ENCODE results near the gene SEMA4A.
A peak's percentile ranks its signal among the peaks of the same experiment; 100 is the strongest.
"Not testable (repeated sequence)": the region's sequence is repeated elsewhere in the genome, so short reads cannot be mapped to it uniquely, and the experiment has no call there.

Gene SEMA4A

DNA sequence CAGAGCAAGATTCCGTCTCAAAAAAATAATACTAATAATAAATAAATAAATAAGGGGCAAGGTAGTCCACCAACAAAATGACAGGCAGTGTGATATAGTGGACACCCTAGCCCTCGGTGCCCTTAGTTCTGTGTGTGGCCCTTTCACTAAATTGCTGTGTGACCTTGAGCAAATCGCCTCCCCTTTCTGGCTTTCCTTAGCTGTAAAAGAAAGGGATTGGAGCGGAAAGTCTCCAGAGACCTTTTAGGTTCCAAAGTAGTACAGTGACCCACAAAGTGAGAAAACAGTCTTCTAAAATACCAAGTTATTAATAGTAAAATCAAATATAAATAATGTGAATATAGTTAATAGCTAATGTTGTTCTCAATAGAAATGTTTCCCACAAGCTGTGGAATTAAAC, 31.3 kb upstream of the SEMA4A start:
- no peak overlapping the region for H3K27ac ChIP-seq
- TF ChIP-seq, protein P1, sequence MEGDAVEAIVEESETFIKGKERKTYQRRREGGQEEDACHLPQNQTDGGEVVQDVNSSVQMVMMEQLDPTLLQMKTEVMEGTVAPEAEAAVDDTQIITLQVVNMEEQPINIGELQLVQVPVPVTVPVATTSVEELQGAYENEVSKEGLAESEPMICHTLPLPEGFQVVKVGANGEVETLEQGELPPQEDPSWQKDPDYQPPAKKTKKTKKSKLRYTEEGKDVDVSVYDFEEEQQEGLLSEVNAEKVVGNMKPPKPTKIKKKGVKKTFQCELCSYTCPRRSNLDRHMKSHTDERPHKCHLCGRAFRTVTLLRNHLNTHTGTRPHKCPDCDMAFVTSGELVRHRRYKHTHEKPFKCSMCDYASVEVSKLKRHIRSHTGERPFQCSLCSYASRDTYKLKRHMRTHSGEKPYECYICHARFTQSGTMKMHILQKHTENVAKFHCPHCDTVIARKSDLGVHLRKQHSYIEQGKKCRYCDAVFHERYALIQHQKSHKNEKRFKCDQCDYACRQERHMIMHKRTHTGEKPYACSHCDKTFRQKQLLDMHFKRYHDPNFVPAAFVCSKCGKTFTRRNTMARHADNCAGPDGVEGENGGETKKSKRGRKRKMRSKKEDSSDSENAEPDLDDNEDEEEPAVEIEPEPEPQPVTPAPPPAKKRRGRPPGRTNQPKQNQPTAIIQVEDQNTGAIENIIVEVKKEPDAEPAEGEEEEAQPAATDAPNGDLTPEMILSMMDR (conservative IDR thresholded peaks at IDR 0.05) = no peak

DNA sequence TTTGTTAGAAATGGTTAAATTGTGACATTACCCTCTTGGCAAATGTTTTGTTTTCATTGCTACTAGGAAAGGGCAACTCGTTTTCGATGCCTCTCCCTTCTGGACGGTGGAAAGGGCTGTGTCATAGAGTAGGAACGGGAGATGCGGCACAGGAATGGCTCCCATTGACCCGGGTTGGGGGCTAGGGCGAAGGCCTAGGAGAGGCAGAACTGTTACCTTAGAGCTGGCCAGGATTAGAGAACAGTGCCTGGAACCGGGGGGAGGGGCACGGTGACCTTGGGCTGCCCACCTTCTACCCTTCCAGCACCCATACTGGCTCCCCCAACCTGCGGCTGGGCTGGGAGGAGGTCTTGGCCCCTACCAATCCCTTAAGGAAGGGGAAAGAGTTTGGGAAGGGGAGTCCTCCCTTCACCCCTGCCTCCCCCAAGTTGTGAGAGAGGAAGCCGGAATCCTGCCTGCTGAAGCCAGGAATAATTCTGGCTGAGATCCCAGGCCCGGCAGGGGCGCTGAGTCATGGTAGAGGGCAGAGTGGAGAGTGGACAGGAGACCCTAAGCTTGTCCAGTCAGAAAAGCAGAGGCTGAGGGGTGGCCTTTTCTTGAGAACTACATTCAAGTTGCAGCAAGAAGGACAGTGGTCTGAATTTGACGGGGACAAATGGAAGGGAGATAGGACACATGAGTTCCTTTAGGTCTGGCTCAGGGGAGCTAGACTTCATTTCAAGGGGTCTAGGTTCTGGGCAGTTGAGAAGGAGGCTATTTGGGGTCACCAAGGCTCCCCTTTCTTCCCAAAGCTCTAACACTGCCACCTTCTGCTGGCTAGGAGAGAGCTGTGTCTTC, 30.6 kb upstream of the SEMA4A start:
- TF ChIP-seq, protein P1 (conservative IDR thresholded peaks at IDR 0.05) = no peak
- peak overlapping the region; percentile 15; the same call in 1 of the 2 replicates for H3K27ac ChIP-seq

DNA sequence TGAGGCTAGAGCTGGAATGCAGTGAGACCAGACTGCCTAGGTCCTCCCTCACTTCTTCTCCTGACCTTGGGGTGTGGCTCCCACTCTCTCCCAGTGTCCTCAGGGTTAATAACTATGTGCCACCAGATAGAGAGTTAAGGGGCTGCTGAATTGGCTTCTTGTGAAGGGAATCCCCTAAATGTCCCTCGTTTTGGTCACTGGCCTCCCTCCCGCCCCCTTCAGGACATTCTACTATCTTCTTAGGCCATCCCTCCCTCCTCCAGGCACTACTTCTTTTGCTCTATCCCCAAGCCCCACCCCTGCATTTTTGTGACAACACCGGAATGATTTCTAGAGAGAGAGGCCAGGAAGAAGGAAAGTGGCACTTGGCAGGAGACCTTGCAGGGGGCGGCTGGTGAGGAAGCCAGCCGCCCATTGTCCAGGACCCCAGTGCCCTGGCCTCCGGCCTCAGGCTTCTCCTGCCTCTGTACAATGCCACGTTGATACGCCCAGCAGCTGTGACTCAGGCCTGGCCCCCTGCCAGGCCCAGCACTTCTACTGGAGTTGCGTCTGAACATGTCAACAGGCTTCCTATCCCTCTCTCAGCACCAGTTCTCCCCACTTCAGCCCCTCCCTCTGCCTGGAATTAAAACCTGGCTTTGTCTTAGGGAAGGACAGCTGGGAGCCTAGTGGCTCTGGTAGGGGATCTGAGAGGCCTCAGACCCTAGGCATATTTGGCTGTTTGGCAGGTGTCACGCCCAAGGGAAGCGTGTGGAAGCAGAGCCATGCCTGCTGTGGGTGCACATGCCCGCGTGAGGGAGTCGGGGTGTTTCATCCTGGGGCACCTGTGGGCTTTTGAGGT, 29.8 kb upstream of the SEMA4A start:
- TF ChIP-seq, protein P1 (conservative IDR thresholded peaks at IDR 0.05) = 0 out of 2 replicates have a peak, but pooled peaks have one; percentile 8
- H3K27ac ChIP-seq = peak overlapping the region; percentile 15; the same call in 1 of the 2 replicates

DNA sequence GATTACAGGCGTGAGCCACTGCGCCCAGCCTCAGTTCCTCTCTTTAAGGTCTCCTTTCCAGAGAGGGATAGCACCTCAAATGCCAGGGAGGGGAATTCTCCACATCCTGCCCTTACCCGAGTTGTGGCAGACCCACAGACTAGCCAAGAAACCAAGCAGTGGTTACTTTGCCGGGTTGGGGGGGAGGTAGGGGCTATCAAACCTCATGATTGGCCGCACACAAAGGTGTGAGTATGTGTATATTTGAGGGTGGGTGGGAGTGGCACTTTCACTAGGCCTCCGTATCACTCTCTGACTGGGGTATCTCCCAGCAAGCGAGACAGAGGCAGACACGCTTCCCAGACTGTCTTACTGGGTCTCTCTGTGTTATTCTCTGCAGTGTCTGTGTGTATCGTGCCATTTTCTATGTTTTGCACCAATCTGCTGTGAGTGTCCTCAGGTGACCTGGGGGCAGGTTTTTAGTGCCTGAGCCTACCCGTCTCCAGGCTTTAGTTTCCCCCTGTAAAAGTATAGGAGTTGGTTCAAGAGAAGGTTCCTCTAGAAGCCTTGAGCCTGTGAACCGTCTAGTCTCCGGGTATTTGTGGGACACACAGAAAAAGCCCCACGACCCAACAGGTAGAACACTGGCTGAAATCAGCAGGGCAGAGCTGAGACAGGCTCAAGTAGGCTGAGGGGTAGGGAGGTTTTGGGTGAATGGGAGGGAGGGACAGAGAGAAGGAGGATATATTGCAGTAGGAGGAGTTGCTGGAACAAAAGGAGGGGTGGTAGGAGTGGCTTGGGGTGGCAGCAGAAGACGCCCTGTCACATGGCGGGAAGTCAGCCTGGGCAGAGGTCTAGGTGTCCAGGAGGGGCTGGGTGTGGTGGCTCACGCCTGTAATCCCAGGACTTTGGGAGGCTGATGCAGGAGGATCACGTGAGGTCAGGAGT, 28.6 kb upstream of the SEMA4A start:
- H3K27ac ChIP-seq = no peak overlapping the region
- TF ChIP-seq, protein P1 (conservative IDR thresholded peaks at IDR 0.05) = no peak

DNA sequence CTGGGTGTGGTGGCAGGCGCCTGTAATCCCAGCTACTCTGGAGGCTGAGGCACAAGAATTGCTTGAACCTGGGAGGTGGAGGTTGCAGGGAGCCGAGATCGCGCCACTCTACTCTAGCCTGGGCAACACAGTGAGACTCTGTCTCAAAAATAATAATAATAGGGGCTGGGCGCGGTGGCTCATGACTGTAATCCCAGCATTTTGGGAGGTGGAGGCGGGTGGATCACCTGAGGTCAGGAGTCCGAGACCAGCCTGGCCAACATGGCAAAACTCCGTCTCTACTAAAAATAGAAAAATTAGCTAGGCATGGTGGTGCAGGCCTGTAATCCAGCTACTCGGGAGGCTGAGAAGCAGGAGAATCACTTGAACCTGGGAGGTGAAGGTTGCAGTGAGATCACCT, 27.8 kb upstream of the SEMA4A start:
- not testable (repeated sequence) for H3K27ac ChIP-seq

DNA sequence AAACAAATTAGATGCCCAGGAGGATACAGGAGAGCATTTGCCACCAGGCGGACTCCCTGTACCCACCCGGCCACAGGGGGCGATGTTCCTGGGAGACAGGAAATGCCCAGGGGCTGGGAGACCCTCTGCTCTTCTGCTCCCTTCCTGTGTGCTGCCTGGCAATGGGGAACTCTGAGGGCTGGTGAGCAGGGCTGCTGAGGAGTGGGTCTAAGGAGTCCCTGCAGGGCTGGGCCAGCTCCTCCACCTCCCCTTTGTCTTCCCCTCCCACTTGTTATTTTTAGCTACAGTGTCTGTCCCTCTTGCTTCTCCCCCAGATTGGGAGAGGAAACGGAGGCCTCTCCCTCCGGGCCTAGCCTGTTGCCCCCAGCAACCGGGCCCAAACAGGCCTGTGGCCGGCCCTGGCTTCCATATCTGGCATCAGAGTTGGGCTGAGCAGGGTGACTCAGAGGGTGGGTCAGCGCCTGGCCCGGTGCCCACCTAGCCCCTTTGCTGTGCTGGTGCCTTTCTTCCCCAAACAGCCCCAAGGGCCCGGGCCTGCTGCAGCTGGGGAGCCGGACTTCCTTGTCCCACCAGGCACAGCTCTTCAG, 27.2 kb upstream of the SEMA4A start:
- TF ChIP-seq, protein P1 (conservative IDR thresholded peaks at IDR 0.05) = peak; percentile 34; the same call in 1 of the 2 replicates
- no peak overlapping the region for H3K27ac ChIP-seq
